SK-MEL-5 (cell line): ENCODE data around the gene SPIRE1. TPM values are rescaled to one million over a fixed set of nuclear protein-coding genes. Genes with fewer than 3 reads are reported as not detected.

Experiments
- DNase-seq: peaks from one replicate; pipeline ENCODE4 v3.0.0-alpha.2; 2016; ENCODE audit warnings: low read depth, low spot score
- in situ Hi-C: cut with HindIII; loops from 2 replicates; pipeline ENCODE4 v1.10.0; 2016; ENCODE audit warnings: low sequenced_read_pairs, high pct_unique_total_duplicates, low pct_unique_long_range_greater_than_20kb
- total RNA-seq: library from RNA; depleted of rRNA; stranded (reverse); fragments of >200 nt; shearing (Covaris generic); gene quantifications from 2 replicates; pipeline ENCODE4 v1.2.3, GENCODE V29; 2014

The SPIRE1 gene
- total RNA-seq, 1 experiment from 2014 or later = 59.3 TPM

DNA sequence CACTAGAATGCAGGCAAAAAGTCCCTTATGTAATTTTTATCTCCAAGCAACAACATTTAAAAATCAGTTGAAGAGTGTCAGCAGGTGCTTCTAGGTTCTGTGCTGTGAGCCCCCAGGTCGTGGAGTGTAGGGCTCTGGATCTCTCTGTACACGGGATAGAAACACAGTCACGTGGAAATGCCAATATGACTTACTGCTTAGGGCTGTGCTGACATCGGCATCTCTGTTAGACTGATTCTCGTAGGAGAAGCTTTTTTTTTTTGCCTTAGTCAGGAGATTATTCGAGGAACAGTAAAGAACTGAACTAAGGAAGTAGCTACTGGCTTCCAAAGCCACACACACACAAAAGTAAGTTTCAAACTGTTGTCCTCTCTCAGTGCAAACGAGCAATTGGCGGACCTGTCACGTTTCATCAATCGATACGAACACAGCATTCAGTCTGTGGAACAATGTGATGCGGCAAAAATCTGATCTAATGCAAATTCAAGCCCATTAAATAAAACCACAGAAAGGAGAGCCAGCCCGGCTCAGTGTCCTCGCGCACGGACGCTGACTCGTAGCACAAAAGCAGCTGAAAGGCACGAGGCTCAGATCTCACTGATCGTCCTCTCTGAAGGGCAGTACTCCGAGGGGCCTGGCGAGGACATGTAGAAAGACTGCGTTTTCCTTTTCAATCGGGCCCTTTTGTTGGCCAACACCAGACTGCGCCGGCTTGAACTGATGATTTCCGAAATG is 208.7 kb downstream of the SPIRE1 start:
- DNase-seq = no peak
- in situ Hi-C loops = no loop called here

DNA sequence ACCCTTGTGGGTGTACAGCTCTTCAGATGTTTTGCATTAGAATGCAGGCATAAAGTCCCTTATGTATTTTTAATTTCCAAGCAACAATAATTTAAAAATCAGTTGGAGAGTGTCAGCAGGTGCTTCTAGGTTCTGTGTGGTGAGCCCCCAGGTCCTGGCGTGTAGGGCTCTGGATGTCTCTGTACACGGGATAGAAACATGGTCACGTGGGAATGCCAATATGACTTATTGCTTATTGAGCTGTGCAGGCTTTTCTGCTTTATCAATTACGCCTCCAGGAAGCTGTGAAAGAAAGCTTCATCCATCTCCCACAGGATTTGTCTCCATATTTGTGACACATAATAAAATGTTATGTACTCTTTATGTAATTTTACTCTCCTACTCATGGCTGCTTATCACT is 212.4 kb downstream of the SPIRE1 start:
- DNase-seq = no peak
- in situ Hi-C loops = no loop called here

DNA sequence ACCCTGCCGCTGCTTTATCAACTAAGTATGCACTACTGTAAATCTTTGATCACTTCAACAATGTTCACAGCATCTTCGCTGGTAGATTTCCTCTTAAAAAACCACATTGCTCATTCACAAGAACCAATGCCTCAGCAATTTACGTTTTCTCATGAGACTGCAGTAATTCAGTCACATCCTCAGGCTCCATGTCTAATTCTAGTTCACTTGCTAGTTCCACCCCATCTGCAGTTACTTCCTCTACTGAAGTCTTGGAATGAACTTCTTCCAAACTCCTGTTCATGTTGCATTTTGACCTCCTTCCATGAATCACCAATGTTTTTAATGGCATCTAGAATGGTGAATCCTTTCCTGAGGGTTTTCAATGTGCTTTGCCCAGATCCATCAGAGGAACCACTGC is 214.4 kb downstream of the SPIRE1 start:
- in situ Hi-C loops = no loop called here
- no peak for DNase-seq

DNA sequence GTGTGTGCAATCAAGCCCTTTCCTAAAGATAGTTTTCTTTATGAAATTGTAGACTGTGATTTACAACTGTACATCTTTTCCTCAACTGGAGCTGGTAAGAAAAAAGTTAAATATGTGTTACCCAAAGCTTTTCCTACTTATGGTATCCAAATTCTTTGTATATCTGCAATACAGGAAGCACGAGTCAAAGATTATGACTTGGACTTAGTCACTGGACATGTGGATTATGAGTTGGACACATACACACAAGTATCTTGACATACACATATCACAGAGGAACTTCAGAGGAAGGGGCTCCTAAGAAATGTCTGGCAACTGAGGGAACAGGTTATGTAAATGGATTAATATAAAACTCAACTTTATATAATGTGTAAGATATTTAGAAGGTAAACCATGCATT is 215.0 kb downstream of the SPIRE1 start:
- in situ Hi-C loops = no loop called here
- no peak for DNase-seq

DNA sequence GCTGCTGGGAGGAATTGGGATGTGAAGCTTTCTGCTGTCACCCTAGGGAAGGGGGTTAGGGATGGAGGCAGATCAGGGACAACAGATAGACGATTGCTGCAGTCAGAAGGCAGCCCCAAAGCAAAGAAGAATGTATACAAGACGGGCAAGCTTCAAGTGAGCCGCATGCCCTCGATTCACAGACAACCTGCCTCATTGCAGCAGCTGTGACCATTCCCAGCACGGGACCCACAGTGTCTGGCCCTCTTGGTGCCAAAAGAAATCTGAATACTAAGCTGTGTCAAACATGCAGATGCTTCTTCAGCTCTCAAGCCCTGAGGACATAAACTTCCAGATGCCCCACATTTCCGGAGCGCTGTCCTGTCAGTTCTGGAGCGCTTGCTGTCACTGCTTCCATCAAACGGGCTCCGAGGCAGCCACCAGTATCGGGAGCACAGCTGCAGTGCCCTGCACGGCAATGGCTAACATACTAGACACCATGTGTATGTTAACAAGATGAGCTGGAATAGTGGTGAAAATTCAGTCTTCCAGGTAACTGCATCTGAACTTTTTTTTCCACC is 216.4 kb downstream of the SPIRE1 start:
- in situ Hi-C loops = no loop called here

DNA sequence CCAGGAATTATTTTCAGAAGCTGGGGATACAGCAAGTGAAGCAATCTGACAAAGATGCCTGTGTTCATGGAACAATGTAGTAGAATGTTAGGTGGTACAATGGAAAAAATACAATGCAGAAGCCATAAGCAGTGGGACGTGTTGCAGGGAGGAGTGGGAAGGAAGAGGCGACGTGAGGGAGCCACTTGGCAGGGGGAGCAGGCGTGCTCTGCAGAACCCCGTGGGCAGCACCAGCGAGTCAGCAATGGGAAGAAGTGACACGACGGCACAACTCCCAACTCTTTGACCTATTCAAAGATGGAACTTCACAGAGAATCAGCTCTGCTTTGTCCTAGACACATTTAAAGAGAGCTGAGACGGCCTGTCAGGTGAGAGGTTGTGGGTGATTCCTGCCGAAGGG is 219.7 kb downstream of the SPIRE1 start:
- no peak for DNase-seq
- in situ Hi-C loops = no loop called here

More for the DNA sequence above, 216.4 kb downstream of the SPIRE1 start:
- no peak for DNase-seq

DNA sequence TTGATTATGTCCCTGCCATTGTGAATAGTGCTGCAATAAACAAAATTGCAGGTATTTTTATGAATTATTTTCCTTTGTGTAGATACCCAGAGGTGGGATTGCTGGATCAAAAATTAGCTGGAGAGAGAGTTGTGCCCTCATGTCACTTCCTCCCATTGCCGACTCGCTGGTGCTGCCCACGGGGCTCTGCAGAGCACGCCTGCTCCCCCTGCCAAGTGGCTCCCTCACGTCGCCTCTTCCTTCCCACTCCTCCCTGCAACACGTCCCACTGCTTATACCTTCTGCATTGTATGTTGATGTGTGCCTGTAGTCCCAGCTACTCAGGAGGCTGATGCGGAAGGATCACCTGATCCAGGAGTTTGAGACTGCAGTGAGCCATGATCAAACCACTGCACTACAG is 222.0 kb downstream of the SPIRE1 start:
- in situ Hi-C loops = no loop called here
- DNase-seq = no peak

DNA sequence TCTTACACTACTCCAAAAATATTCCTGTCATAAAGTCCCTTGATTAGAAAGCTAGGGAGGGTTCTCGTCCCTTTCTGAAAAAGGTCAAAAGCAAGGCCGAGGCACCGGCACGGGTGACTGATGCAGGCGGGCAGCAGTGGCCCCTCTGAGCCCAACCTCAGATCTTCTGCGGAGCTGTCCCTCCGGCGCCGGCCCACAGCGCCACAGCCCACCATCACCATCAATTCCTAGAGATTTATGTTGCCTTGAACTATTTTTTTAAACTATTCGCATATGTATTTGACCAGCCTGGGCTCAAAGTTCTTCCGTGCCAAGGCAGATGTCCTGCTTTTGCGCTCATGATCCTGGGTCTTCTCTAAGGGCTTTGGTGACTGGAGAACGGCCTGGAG is 223.4 kb downstream of the SPIRE1 start:
- no peak for DNase-seq
- in situ Hi-C loops = no loop called here

DNA sequence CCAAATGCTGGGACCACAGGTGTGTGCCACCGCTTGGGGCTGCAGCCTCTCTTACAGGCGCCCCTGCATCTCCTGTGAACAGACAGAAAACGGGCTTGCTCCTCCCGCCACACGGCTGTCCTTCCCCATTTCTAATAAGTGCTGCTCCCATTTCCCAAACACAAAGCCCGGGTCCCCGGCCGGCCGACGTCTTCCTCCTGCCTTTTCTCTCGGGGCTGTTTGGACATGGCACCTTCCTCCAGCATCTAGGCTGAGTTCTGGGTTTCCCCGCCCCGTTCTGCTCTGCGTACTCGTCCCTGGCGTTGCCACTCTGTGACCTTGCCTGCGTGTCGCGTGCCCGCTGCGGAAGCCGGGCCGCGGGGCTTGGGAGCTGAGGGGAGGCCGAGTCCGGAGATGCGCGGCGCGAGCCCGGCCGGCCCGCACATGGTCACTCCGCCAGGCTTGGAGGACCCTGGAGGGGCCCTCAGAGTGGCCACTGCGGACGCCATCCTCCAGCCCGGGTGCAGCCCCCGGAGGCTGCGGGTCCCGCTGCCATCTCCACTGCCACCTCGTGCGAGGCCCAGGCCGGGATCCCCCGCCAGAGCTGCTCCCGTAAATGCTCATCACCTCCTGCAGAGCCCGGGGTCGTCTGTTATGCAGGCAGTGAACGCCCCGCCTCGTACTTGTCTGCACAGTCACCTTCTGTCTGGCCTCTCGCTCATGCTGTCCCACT is 223.9 kb downstream of the SPIRE1 start:
- DNase-seq = no peak
- in situ Hi-C loops = no loop called here

DNA sequence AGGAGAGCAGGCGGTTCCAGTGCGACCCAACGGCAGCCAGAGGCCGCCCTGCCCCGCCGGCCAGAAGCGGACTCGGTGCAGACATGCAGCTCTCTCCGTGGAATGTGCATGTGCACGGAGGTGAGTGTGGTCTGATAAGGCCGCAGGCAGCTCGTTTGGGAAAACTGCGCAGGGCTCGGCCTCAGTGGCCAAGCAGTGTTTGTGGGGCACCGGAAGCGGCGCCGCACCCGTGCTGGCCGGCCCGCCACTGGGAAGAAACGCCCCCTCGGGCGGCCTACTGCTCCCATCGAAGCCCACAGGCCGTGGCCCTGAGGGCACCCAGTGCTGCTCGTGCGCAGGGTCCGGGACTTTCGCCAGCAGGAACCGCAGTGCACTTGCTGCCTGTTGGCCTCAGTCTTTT is 225.0 kb downstream of the SPIRE1 start:
- in situ Hi-C loops = no loop called here
- no peak for DNase-seq

DNA sequence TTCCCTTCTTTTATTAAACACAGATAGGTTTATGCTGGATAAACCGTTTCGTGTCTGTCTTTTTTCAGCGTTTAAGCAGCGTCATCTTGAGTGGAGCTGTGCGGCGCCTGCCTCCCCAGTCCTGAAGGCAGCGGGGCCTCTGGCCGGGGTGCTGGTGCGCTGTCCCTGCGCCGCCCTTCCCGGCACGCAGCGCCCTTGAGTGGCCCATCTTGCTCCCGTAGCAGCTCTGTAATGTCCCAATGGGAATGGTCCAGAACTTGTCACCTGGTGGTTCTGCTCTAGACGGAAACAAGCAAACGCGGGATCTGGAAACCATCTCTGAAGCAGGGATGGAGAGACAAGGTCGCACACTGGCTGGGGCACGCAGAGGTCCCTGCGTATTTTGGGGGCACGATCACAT is 225.7 kb downstream of the SPIRE1 start:
- in situ Hi-C loops = no loop called here
- DNase-seq = no peak

DNA sequence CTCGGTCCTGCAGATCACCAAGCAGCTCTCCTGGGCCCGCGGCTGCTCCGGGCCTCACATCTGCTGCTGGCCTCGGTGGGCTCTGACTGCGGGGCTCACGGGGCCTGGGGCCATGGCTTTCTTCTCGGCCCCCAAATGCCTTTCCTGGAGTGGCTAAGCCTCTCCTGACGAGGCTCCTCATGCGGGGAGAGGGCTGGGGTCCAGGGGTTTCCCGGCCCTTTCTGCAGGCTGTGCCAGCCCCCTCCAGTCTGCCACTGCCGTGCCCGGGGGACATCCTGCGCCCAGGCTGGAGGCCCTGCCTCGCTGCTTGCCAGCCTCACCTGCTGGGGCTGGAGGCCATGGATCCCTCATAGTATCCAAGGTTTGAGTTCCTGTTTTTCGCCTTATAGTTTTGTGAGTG is 226.3 kb downstream of the SPIRE1 start:
- in situ Hi-C loops = no loop called here
- DNase-seq = no peak

DNA sequence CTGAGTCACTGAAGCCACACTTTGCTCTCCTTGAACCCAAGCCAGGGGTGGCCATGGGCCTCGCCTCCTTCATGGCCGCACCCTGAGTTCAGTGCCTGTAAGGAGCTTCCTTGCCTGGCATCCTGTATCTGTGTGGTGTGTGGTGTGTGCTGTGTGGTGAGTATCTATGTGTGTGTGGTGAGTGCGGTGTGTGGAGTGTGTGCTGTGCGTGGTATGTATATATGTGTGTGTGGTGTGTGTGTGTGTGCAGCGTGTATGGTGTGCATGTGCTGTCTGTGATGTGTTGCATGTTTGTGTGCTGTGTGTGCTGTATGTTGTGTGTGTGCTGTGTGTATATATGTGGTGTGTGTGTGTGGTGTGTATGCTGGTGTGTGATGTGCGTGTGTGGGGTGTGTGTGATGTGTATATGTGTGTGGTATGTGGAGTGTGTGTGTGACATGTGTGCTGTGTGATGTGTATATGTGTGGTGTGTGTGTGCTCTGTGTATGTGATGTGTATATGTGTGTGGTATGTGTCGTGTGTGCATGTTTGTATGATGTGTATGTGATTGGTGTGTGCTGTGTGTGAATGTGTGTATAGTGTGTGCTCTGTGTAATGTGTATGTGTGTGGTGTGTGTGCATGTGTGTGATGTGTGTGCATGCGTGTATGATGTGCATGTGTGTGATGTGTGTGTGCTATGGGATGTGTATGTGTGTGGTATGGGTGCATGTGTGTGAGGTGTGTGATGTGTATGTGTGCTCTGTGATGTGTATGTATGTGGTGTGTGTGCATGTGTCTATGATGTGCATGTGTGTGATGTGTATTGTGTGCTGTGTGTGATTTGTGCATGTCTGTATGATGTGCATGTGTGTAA is 227.5 kb downstream of the SPIRE1 start:
- in situ Hi-C loops = no loop called here
- no peak for DNase-seq

DNA sequence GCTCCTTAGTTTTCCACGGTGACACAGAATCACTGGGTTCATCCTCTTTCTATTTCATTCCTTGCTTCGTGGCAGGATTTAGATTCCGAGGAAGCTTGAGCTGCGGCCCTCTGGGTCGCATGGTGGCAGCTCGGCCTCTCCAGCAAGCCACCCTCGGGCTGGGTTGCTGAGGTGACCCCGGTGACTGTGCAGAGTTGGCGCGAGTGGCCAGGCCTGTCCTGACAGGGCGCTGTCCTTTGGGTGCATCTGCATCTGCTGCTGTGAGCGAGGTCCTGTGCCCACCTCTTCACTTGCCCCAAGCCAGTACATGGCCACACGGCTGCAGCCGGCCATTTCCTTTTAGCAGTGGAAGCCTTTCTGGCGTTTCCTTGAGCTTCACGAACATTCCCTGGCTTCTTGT is 228.4 kb downstream of the SPIRE1 start:
- in situ Hi-C loops = no loop called here
- no peak for DNase-seq

DNA sequence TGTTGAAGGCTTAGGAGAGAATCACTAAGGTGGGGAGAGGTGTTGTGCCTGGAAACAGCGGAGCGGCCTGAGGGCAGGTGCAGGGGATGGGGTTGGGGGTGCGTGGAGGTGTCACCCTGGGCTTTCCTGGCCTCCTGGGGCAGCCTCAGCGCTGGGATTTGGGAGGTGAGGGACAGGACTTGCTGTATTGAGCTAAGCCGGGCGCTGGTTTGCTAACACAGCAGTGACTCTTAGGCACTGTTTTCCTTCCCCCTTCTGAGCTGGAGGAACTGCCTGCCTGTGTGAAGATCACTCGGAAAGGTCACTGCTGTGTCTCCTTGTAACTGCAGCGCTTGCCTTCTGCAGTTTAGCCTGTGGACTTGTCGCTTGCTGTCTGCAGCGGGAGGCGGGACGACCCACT is 229.0 kb downstream of the SPIRE1 start:
- in situ Hi-C loops = no loop called here
- no peak for DNase-seq

DNA sequence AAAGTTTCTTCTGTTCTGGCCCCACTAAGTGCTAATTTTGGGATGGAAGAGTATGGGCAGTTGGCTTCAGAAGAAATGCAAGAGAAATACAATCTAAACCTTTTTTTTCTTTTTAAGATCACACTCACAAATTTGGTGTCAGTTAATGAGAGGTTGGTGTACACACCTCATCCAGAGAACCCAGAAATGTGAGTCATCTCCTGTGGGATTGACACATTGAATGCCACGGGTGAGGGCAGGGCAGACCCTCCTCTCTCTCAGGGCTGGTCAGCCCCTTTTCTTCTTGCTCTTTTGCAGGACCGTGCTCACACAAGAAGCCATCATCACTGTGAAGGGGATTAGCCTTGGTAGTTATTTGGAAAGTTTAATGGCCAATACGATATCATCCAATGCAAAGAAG is 231.0 kb downstream of the SPIRE1 start:
- in situ Hi-C loops = no loop called here

DNA sequence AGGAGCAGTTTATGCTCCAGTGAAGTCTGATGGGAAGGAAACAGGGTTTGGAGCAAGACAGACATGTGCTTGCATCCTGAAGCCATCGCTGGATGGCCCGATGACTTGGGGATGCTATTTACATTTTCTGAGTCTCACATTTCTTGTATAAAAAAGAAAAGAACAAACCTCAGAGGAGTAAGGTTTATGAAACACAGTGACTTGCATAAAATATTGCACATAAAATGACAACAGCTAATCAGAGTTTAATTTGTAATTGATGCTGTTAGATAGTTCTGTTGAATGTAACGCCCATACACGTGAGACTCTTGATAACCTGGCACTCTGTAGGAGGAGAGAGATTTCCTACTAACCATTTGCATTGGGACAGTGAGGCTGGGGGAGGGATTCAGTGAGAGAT is 233.7 kb downstream of the SPIRE1 start:
- DNase-seq = no peak
- in situ Hi-C loops = no loop called here

More for the DNA sequence above, 231.0 kb downstream of the SPIRE1 start:
- no peak for DNase-seq

DNA sequence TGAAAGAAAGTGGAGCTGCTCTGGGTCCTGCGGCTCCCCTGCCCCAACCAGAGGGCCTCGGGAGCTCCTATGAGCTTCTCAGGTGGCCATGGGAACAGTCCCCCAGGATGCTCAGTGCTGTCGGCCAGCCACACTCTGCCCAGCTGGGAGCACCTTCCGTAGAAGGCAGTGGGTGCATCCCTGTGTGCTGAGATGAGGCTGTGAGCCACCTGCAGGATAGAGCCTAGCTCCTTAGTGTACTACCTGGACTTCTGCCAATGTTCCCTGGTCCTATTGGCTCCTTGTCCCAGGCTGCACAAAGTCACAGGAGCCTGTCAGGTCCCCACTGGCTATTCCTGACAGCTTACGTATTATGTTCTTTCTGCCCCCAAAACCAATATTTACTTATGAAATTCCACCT is 234.1 kb downstream of the SPIRE1 start:
- DNase-seq = no peak
- in situ Hi-C loops = no loop called here
